CD4-positive, alpha-beta T cell (primary cell): ENCODE data around the gene SLC13A3. TPM values are rescaled to one million over a fixed set of nuclear protein-coding genes. Genes with fewer than 3 reads are reported as not detected.
A peak's percentile ranks its signal among the peaks of the same experiment; 100 is the strongest.

Experiments
- ATAC-seq: fragments of 200-7000 bp; cut with Tn5 transposase; one replicate; pipeline ENCODE4 v1.10.0; 2022; ENCODE audit warnings: mild to moderate bottlenecking; ENCODE audit not compliant: poor library complexity
- CTCF ChIA-PET: fragments of 350-600 bp; sonication (Branson Sonifier 250); formaldehyde crosslinking; loops from one replicate; lab custom pipeline; 2021; ENCODE audit warnings: antibody characterized with exemption, inconsistent platforms; lab: Charles Lee
- POLR2A ChIA-PET: fragments of 350-600 bp; sonication (Branson Sonifier 250); formaldehyde crosslinking; loops from one replicate; lab custom pipeline; 2021; ENCODE audit warnings: antibody characterized with exemption, inconsistent platforms; lab: Charles Lee
- DNase-seq, 14 experiments: peaks; one replicate each; pipeline ENCODE4 v3.0.0-alpha.2; 2013 to 2020; ENCODE audit warnings: mixed read lengths in 2 of 14
- H3K27ac ChIP-seq, 2 donors: one replicate each; pipeline versions ENCODE4 v1.5.1 to v1.7.0; 2013; ENCODE audit warnings: low read length in 2 of 2, low read depth in 1 of 2, mild to moderate bottlenecking in 1 of 2
- H3K27me3 ChIP-seq, 2 experiments: 1 replicate in 1 of 2; 2 replicates in 1 of 2; pipeline versions ENCODE4 v1.6.1 to v1.7.0; 2013; ENCODE audit warnings: low read length in 2 of 2, control low read depth in 1 of 2, mild to moderate bottlenecking in 1 of 2, moderate library complexity in 1 of 2; ENCODE audit not compliant: insufficient read depth in 2 of 2, control insufficient read depth in 1 of 2
- H3K36me3 ChIP-seq: one replicate; pipeline ENCODE4 v1.6.1; 2013; ENCODE audit warnings: low read length, control low read depth; ENCODE audit not compliant: insufficient read depth
- H3K4me1 ChIP-seq: one replicate; pipeline ENCODE4 v1.6.1; 2013; ENCODE audit warnings: low read length, control low read depth; ENCODE audit not compliant: insufficient read depth
- H3K4me3 ChIP-seq: one replicate; pipeline ENCODE4 v1.5.1; 2013; ENCODE audit warnings: mild to moderate bottlenecking, low read length, moderate library complexity
- H3K9me3 ChIP-seq, 2 experiments: 1 replicate in 1 of 2; 2 replicates in 1 of 2; pipeline versions ENCODE4 v1.6.1 to v1.7.0; 2013; ENCODE audit warnings: low read length in 2 of 2, mild to moderate bottlenecking in 2 of 2, control low read depth in 1 of 2, moderate library complexity in 1 of 2; ENCODE audit not compliant: control insufficient read depth in 1 of 2, insufficient read depth in 1 of 2
- H3K27ac Mint-ChIP-seq: one replicate; pipeline ENCODE4 v1.8.0; 2020; ENCODE audit warnings: mixed read lengths
- H3K27me3 Mint-ChIP-seq: one replicate; pipeline ENCODE4 v1.8.0; 2021; ENCODE audit warnings: mixed read lengths
- H3K36me3 Mint-ChIP-seq: one replicate; pipeline ENCODE4 v1.8.0; 2021; ENCODE audit warnings: low read depth, mixed read lengths
- H3K4me1 Mint-ChIP-seq: one replicate; pipeline ENCODE4 v1.8.0; 2021; ENCODE audit warnings: low read depth, mixed read lengths
- H3K4me3 Mint-ChIP-seq: one replicate; pipeline ENCODE4 v1.8.0; 2020; ENCODE audit warnings: mild to moderate bottlenecking, mixed read lengths
- H3K9me3 Mint-ChIP-seq: one replicate; pipeline ENCODE4 v1.8.0; 2020; ENCODE audit warnings: mixed read lengths
- intact Hi-C, 2 experiments: fragments of 100-400 bp; cut with DNase I in 1 of 2; cut with micrococcal nuclease in 1 of 2; formaldehyde crosslinking; loops; one replicate each; pipeline versions ENCODE4 v1.15.1 to v1.9.0; 2023 to 2025; cut with DNase I, micrococcal nuclease
- total RNA-seq, 174 experiments: library from RNA in 2 of 174; stranded (reverse) in 2 of 174; gene quantifications; one replicate each; pipeline ENCODE4 v1.2.3 and lab custom pipeline; 2021 to 2026
- TF ChIP-seq, protein P1 (sequence below): fragments of 200-600 bp; IDR thresholded peaks from one replicate; pipeline ENCODE4 v1.8.0; 2022; ENCODE audit warnings: antibody characterized with exemption, mild to moderate bottlenecking

The SLC13A3 gene
- total RNA-seq, 2 experiments from 2014 or later = 0.28 TPM; not detected in 1

DNA sequence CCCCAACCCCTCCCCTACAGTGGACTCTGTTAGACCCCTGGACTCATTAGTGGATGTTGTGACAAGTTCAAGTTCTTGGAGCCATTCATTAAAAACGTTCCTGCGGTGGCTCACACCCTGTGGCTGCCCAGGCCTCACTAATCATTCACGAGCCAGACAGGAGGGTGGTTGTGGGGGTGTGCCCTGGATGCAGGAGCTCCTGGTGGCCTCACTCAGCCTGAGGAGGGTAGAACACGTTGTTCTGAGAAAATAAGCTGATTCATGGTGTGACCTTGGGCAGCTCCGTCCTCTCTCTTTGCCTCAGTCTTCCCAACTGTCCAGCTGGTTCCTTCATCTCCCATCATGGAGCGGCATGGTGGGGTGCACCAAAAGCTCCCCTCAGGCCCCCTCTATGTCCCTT is 16.7 kb downstream of the SLC13A3 start:
- no peak for ATAC-seq
- DNase-seq = no peak
- Histone ChIP-seq H3K9me3 (no peaks in the 10 kb centered on the region), H3K4me3 (no peak overlapping the region), H3K27ac (no peak overlapping the region), H3K4me1 (no peaks in the 10 kb centered on the region), H3K27me3 (peaks cover 5% of the 10 kb centered on the region in 2 experiments), H3K36me3 (no peaks in the 10 kb centered on the region)
- no peak overlapping the region for H3K27ac Mint-ChIP-seq
- POLR2A ChIA-PET = no interaction called here
- intact Hi-C loops = no loop called here
- CTCF ChIA-PET = no interaction called here
- H3K27me3 Mint-ChIP-seq = peaks cover 38% of the 10 kb centered on the region
- H3K9me3 Mint-ChIP-seq = peaks cover 3% of the 10 kb centered on the region
- no peak overlapping the region for H3K4me3 Mint-ChIP-seq
- TF ChIP-seq, protein P1, sequence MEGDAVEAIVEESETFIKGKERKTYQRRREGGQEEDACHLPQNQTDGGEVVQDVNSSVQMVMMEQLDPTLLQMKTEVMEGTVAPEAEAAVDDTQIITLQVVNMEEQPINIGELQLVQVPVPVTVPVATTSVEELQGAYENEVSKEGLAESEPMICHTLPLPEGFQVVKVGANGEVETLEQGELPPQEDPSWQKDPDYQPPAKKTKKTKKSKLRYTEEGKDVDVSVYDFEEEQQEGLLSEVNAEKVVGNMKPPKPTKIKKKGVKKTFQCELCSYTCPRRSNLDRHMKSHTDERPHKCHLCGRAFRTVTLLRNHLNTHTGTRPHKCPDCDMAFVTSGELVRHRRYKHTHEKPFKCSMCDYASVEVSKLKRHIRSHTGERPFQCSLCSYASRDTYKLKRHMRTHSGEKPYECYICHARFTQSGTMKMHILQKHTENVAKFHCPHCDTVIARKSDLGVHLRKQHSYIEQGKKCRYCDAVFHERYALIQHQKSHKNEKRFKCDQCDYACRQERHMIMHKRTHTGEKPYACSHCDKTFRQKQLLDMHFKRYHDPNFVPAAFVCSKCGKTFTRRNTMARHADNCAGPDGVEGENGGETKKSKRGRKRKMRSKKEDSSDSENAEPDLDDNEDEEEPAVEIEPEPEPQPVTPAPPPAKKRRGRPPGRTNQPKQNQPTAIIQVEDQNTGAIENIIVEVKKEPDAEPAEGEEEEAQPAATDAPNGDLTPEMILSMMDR = no peak
- H3K4me1 Mint-ChIP-seq = no peaks in the 10 kb centered on the region
- no peaks in the 10 kb centered on the region for H3K36me3 Mint-ChIP-seq

DNA sequence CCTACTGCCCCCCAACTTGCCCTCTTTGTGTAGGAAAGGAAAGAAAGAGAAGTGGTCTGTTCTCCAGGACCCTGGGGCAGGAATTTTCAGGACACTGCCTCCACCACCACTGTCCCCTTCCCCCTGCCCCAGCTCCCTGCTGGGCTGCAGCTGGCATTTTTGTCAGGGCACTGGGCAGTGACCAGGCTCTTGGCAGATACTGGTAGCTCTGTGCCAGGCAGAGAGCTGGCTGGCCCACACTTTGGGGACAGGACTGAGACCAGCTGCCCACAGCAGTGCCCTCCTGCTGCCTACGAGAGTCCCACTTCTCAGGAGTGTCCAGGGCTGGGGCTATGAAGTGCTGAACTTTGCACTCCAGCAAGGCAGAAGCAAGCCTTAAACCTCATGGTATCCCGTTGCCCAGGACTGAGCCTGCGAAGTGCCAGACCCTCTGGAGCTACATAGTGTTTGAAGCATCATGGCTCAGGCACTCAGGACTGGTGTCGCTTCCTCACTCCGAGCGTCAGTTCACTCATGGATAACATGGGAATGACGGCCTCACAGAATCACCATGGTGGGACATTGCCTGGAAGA is 19.3 kb downstream of the SLC13A3 start:
- TF ChIP-seq, protein P1 = no peak
- H3K27me3 Mint-ChIP-seq = peaks cover 50% of the 10 kb centered on the region
- no peak overlapping the region for H3K27ac ChIP-seq
- H3K9me3 ChIP-seq = no peaks in the 10 kb centered on the region
- peaks cover 5 to 7% of the 10 kb centered on the region in 2 experiments for H3K27me3 ChIP-seq
- CTCF ChIA-PET = no interaction called here
- H3K36me3 Mint-ChIP-seq = no peaks in the 10 kb centered on the region
- H3K9me3 Mint-ChIP-seq = peaks cover 8% of the 10 kb centered on the region
- no peaks in the 10 kb centered on the region for H3K36me3 ChIP-seq
- no peak overlapping the region for H3K4me3 ChIP-seq
- H3K4me1 ChIP-seq = no peaks in the 10 kb centered on the region
- DNase-seq = no peak
- POLR2A ChIA-PET = no interaction called here
- H3K4me1 Mint-ChIP-seq = no peaks in the 10 kb centered on the region
- H3K27ac Mint-ChIP-seq = no peak overlapping the region
- intact Hi-C loops = no loop called here
- ATAC-seq = no peak
- H3K4me3 Mint-ChIP-seq = no peak overlapping the region

DNA sequence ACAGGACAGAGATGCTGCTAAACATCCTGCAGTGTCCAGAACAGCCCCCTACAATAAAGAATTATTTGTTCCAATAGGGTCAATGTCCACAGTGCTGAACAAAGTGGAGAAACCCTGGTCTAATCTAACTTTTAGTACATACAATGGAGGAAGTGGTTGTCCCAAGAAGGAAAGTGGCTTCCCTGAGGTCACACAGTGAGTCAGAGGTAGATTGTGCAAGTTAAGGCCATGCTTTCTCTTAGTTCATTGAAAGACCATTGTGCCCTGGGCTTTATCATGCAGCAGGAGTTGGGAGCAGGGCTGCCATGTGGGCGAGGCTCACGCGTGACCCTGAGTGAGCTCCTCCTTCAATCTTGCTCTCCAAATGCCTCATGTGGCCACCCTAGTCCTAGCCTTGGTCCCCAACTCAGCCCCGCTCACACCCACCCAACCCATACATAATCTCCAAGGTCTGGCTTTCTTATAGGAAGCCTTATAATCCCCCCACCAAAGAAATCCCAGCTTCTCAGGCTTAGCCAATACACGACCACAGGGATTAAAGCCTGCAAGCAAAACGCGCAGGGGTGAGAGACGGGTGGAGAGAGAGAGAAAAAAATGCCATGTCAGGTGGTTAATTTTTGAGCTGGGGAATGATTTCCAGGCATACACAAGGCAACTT is 19.9 kb downstream of the SLC13A3 start:
- Histone ChIP-seq H3K4me3 (no peak overlapping the region), H3K9me3 (peaks cover 0 to 5% of the 10 kb centered on the region in 2 experiments), H3K4me1 (no peaks in the 10 kb centered on the region), H3K27me3 (peaks cover 5 to 7% of the 10 kb centered on the region in 2 experiments), H3K27ac (no peak overlapping the region), H3K36me3 (no peaks in the 10 kb centered on the region)
- ATAC-seq (no peak), DNase-seq (peak in 3 of 14 experiments; percentile 11 to 69 (median 60))
- Mint-ChIP-seq H3K27ac (no peak overlapping the region), H3K27me3 (peaks cover 54% of the 10 kb centered on the region), H3K9me3 (peaks cover 8% of the 10 kb centered on the region), H3K4me3 (no peak overlapping the region), H3K4me1 (no peaks in the 10 kb centered on the region), H3K36me3 (no peaks in the 10 kb centered on the region)
- CTCF ChIA-PET = no interaction called here
- intact Hi-C loops = no loop called here
- TF ChIP-seq, protein P1 = no peak
- POLR2A ChIA-PET = no interaction called here
